H1 (cell line): ENCODE results near the gene DDX4. TPM values are rescaled to one million over a fixed set of nuclear protein-coding genes. Genes with fewer than 3 reads are reported as not detected.

ENCODE experiments used
- CBX8 ChIP-seq: fragments of 300-800, 300-1000 bp; sonication (generic); IDR thresholded peaks from 2 replicates; pipeline ENCODE4 v1.7.1; 2016; ENCODE audit warnings: low read depth, low read length, borderline replicate concordance
- CHD2 ChIP-seq: IDR thresholded peaks from 2 replicates; pipeline ENCODE4 v1.6.1; 2012; ENCODE audit warnings: low read length, improper control_type of control experiment
- GTF2F1 ChIP-seq: IDR thresholded peaks from 2 replicates; pipeline ENCODE4 v1.6.1; 2012; ENCODE audit warnings: low read depth, low read length, improper control_type of control experiment, borderline replicate concordance
- HDAC2 ChIP-seq, 2 experiments: fragments of 300-600 bp in 1 of 2; sonication (generic) in 1 of 2; IDR thresholded peaks; 2 replicates each; pipeline ENCODE4 v1.6.1; 2011 to 2012; ENCODE audit warnings: low read depth in 2 of 2, low read length in 2 of 2, mild to moderate bottlenecking in 2 of 2, moderate library complexity in 2 of 2, borderline replicate concordance in 1 of 2, inconsistent platforms in 1 of 2
- JUND ChIP-seq: IDR thresholded peaks from 2 replicates; pipeline ENCODE4 v1.6.1; 2011; ENCODE audit warnings: mild to moderate bottlenecking, improper control_type of control experiment, low read length
- KDM5A ChIP-seq: fragments of 200-600 bp; IDR thresholded peaks from 2 replicates; pipeline ENCODE4 v1.7.1; 2012; ENCODE audit warnings: mild to moderate bottlenecking, low read length, inconsistent platforms, mixed read lengths
- polyA plus RNA-seq, 7 experiments: library from polyadenylated mRNA; depleted of rRNA in 3 of 7; stranded (reverse) in 5 of 7; unstranded in 2 of 7; fragments of >200 nt in 5 of 7; fragments of 200-250 nt in 2 of 7; gene quantifications; 1 replicate in 5 of 7; 2 replicates in 1 of 7; 4 replicates in 1 of 7; pipeline versions ENCODE4 v1.2.1 to v1.2.3, GENCODE V29; 2011 to 2013; ENCODE audit warnings: missing spikeins in 2 of 7, mixed read lengths in 2 of 7
- total RNA-seq: library from RNA; stranded (reverse); fragmentation: NEBNext Ultra II Directional; extraction: Animal tissue kit (Norgen Biotek cat#: 25700); gene quantifications from 2 replicates; pipeline ENCODE4 v1.2.1, GENCODE V29; 2021

The DDX4 gene
- total and polyA plus RNA-seq, 2 of the 8 experiments (the other 6 are each of a cell fraction or from before 2014, with no cell fraction given): 0.15 TPM; not detected in 1

DNA sequence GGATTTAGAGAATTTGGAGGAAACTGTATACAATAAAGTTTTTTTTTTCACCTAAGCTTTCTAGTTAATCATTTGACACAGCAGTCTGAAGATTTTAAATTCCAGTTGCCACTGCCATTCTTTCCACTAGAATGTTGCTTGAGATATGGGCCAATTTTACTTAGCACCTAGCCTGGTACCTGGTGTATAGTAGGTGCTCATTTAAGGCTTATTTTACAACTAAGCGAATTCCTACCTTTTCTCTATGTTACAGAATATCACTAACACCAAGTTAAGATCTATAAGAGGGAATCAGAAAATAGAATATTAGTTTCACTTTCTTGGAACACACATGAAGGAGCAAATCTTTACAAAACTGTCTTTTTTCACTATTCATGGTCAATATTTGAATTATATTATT lies 3.2 kb upstream of the DDX4 start (continued):
- TF ChIP-seq CBX8: no peak
- no peak for TF ChIP-seq CHD2
- no peak for TF ChIP-seq JUND
- TF ChIP-seq GTF2F1: no peak
- TF ChIP-seq HDAC2 (IDR thresholded peaks at IDR 0.05; ENCODE audit: borderline replicate concordance in 1 of 2, low read depth in 2 of 2, low read length in 2 of 2): no peak
- no peak for TF ChIP-seq KDM5A
